ENCODE measurements around the gene SETBP1. TPM values are rescaled to one million over a fixed set of nuclear protein-coding genes. Genes with fewer than 3 reads are reported as not detected.

The SETBP1 gene
- total and polyA plus RNA-seq, 3 experiments from 2014 or later = 0.22 to 14.1 (median 13.9) TPM

GRCh38 chr18:45086777-45087176, 406.1 kb downstream of the SETBP1 start:
- Mint-ChIP-seq H3K27ac (no peak overlapping the region), H3K9me3 (no peaks in the 10 kb centered on the region), H3K27me3 (peaks cover 17 to 31% of the 10 kb centered on the region in 2 donors), H3K4me3 (no peak overlapping the region), H3K4me1 (no peaks in the 10 kb centered on the region), H3K36me3 (no peaks in the 10 kb centered on the region)
- DNase-seq = no peak
- Histone ChIP-seq H3K4me1 (ENCODE audit: insufficient read depth, low read length) (no peaks in the 10 kb centered on the region), H3K9me3 (ENCODE audit: low read length) (no peaks in the 10 kb centered on the region), H3K27ac (ENCODE audit: low read depth, low read length) (no peak overlapping the region), H3K36me3 (ENCODE audit: insufficient read depth, low read length) (no peaks in the 10 kb centered on the region), H3K4me3 (ENCODE audit: low read length) (no peak overlapping the region), H3K27me3 (ENCODE audit: insufficient read depth, low read length, poor library complexity, severe bottlenecking) (no peaks in the 10 kb centered on the region)
- ChIA-PET POLR2A (no interaction called here), CTCF (no interaction called here)

GRCh38 chr18:45090526-45091140, 409.9 kb downstream of the SETBP1 start:
- H3K27me3 ChIP-seq (ENCODE audit: insufficient read depth, low read length, poor library complexity, severe bottlenecking) = no peaks in the 10 kb centered on the region
- H3K4me1 ChIP-seq (ENCODE audit: insufficient read depth, low read length) = no peaks in the 10 kb centered on the region
- H3K4me3 ChIP-seq (ENCODE audit: low read length) = no peak overlapping the region
- no peaks in the 10 kb centered on the region for H3K4me1 Mint-ChIP-seq
- POLR2A ChIA-PET = no interaction called here
- CTCF ChIA-PET = no interaction called here
- no peaks in the 10 kb centered on the region for H3K9me3 ChIP-seq (ENCODE audit: low read length)
- no peak overlapping the region for H3K4me3 Mint-ChIP-seq
- H3K36me3 ChIP-seq (ENCODE audit: insufficient read depth, low read length) = no peaks in the 10 kb centered on the region
- no peaks in the 10 kb centered on the region for H3K9me3 Mint-ChIP-seq
- peaks cover 2 to 12% of the 10 kb centered on the region in 2 donors for H3K27me3 Mint-ChIP-seq
- H3K36me3 Mint-ChIP-seq = no peaks in the 10 kb centered on the region
- no peak for DNase-seq
- no peak overlapping the region for H3K27ac ChIP-seq (ENCODE audit: low read depth, low read length)
- no peak overlapping the region for H3K27ac Mint-ChIP-seq

- no peak overlapping the region for H3K4me3 ChIP-seq (ENCODE audit: low read length)
- Mint-ChIP-seq H3K36me3 (no peaks in the 10 kb centered on the region), H3K4me3 (no peak overlapping the region), H3K4me1 (peaks cover 4 to 9% (median 5%) of the 10 kb centered on the region in 3 donors), H3K9me3 (no peaks in the 10 kb centered on the region), H3K27me3 (peaks cover 3 to 7% of the 10 kb centered on the region in 2 donors), H3K27ac (no peak overlapping the region)
- no peaks in the 10 kb centered on the region for H3K9me3 ChIP-seq (ENCODE audit: low read length)
- H3K36me3 ChIP-seq (ENCODE audit: insufficient read depth, low read length) = no peaks in the 10 kb centered on the region
- CTCF ChIA-PET = no interaction called here
- no peaks in the 10 kb centered on the region for H3K4me1 ChIP-seq (ENCODE audit: insufficient read depth, low read length)
- POLR2A ChIA-PET = no interaction called here
- DNase-seq = no peak
- no peaks in the 10 kb centered on the region for H3K27me3 ChIP-seq (ENCODE audit: insufficient read depth, low read length, poor library complexity, severe bottlenecking)
- no peak overlapping the region for H3K27ac ChIP-seq (ENCODE audit: low read depth, low read length)
Measured at GRCh38 chr18:45100321-45101105, 419.8 kb downstream of the SETBP1 start.

- Histone ChIP-seq H3K9me3 (ENCODE audit: low read length) (no peaks in the 10 kb centered on the region), H3K27me3 (ENCODE audit: insufficient read depth, low read length, poor library complexity, severe bottlenecking) (no peaks in the 10 kb centered on the region), H3K36me3 (ENCODE audit: insufficient read depth, low read length) (no peaks in the 10 kb centered on the region), H3K4me1 (ENCODE audit: insufficient read depth, low read length) (peaks cover 8% of the 10 kb centered on the region), H3K27ac (ENCODE audit: low read depth, low read length) (no peak overlapping the region), H3K4me3 (ENCODE audit: low read length) (no peak overlapping the region)
- no peaks in the 10 kb centered on the region for H3K9me3 Mint-ChIP-seq
- ChIA-PET POLR2A (no interaction called here), CTCF (no interaction called here)
- H3K4me1 Mint-ChIP-seq = peaks cover 6 to 12% (median 9%) of the 10 kb centered on the region in 3 donors
- no peak overlapping the region for H3K27ac Mint-ChIP-seq
- peaks cover 1 to 7% of the 10 kb centered on the region in 2 donors for H3K27me3 Mint-ChIP-seq
- H3K4me3 Mint-ChIP-seq = no peak overlapping the region
- H3K36me3 Mint-ChIP-seq = no peaks in the 10 kb centered on the region
- DNase-seq = no peak
Measured at GRCh38 chr18:45102126-45102525, 421.4 kb downstream of the SETBP1 start.

GRCh38 chr18:45102863-45103262, 422.2 kb downstream of the SETBP1 start:
- H3K27ac Mint-ChIP-seq = no peak overlapping the region

GRCh38 chr18:45103319-45104048, 422.8 kb downstream of the SETBP1 start:
- H3K4me3 ChIP-seq (ENCODE audit: low read length) = no peak overlapping the region
- no peak overlapping the region for H3K4me3 Mint-ChIP-seq
- H3K4me1 ChIP-seq (ENCODE audit: insufficient read depth, low read length) = peaks cover 8% of the 10 kb centered on the region
- ChIA-PET POLR2A (no interaction called here), CTCF (no interaction called here)
- no peak overlapping the region for H3K27ac ChIP-seq (ENCODE audit: low read depth, low read length)
- no peaks in the 10 kb centered on the region for H3K36me3 Mint-ChIP-seq
- H3K27me3 Mint-ChIP-seq = peaks cover 1 to 4% of the 10 kb centered on the region in 2 donors
- no peaks in the 10 kb centered on the region for H3K9me3 ChIP-seq (ENCODE audit: low read length)
- DNase-seq = no peak
- peaks cover 6 to 12% (median 9%) of the 10 kb centered on the region in 3 donors for H3K4me1 Mint-ChIP-seq
- H3K27ac Mint-ChIP-seq = peak overlapping the region in 1 of 8 donors; percentile 75
- H3K27me3 ChIP-seq (ENCODE audit: insufficient read depth, low read length, poor library complexity, severe bottlenecking) = no peaks in the 10 kb centered on the region
- no peaks in the 10 kb centered on the region for H3K36me3 ChIP-seq (ENCODE audit: insufficient read depth, low read length)
- H3K9me3 Mint-ChIP-seq = no peaks in the 10 kb centered on the region

More at GRCh38 chr18:45102863-45103262, 422.2 kb downstream of the SETBP1 start:
- no peaks in the 10 kb centered on the region for H3K36me3 Mint-ChIP-seq
- Histone ChIP-seq H3K36me3 (ENCODE audit: insufficient read depth, low read length) (no peaks in the 10 kb centered on the region), H3K9me3 (ENCODE audit: low read length) (no peaks in the 10 kb centered on the region), H3K27ac (ENCODE audit: low read depth, low read length) (no peak overlapping the region), H3K4me1 (ENCODE audit: insufficient read depth, low read length) (peaks cover 8% of the 10 kb centered on the region), H3K4me3 (ENCODE audit: low read length) (no peak overlapping the region), H3K27me3 (ENCODE audit: insufficient read depth, low read length, poor library complexity, severe bottlenecking) (no peaks in the 10 kb centered on the region)
- POLR2A ChIA-PET = no interaction called here
- H3K4me1 Mint-ChIP-seq = peaks cover 6 to 12% (median 9%) of the 10 kb centered on the region in 3 donors
- no peak for DNase-seq
- no peaks in the 10 kb centered on the region for H3K9me3 Mint-ChIP-seq
- CTCF ChIA-PET = no interaction called here
- peaks cover 1 to 4% of the 10 kb centered on the region in 2 donors for H3K27me3 Mint-ChIP-seq
- H3K4me3 Mint-ChIP-seq = no peak overlapping the region

GRCh38 chr18:45104049-45104395, 423.3 kb downstream of the SETBP1 start:
- H3K4me3 ChIP-seq (ENCODE audit: low read length) = no peak overlapping the region
- no peak for DNase-seq
- no peak overlapping the region for H3K27ac Mint-ChIP-seq
- H3K9me3 Mint-ChIP-seq = no peaks in the 10 kb centered on the region
- H3K36me3 ChIP-seq (ENCODE audit: insufficient read depth, low read length) = no peaks in the 10 kb centered on the region
- no peak overlapping the region for H3K4me3 Mint-ChIP-seq
- peaks cover 8% of the 10 kb centered on the region for H3K4me1 ChIP-seq (ENCODE audit: insufficient read depth, low read length)
- H3K27ac ChIP-seq (ENCODE audit: low read depth, low read length) = no peak overlapping the region
- peaks cover 6 to 12% (median 9%) of the 10 kb centered on the region in 3 donors for H3K4me1 Mint-ChIP-seq
- no peaks in the 10 kb centered on the region for H3K9me3 ChIP-seq (ENCODE audit: low read length)
- no peaks in the 10 kb centered on the region for H3K27me3 ChIP-seq (ENCODE audit: insufficient read depth, low read length, poor library complexity, severe bottlenecking)
- CTCF ChIA-PET = no interaction called here
- no peaks in the 10 kb centered on the region for H3K36me3 Mint-ChIP-seq
- H3K27me3 Mint-ChIP-seq = peaks cover 1 to 2% of the 10 kb centered on the region in 2 donors
- POLR2A ChIA-PET = no interaction called here

GRCh38 chr18:45106331-45106774, 425.7 kb downstream of the SETBP1 start:
- H3K27me3 ChIP-seq (ENCODE audit: insufficient read depth, low read length, poor library complexity, severe bottlenecking) = no peaks in the 10 kb centered on the region
- ChIA-PET POLR2A (no interaction called here), CTCF (no interaction called here)
- H3K36me3 Mint-ChIP-seq = no peaks in the 10 kb centered on the region
- peak overlapping the region in 1 of 8 donors; percentile 23 for H3K27ac Mint-ChIP-seq
- H3K4me1 Mint-ChIP-seq = peaks cover 6 to 12% (median 9%) of the 10 kb centered on the region in 3 donors
- no peaks in the 10 kb centered on the region for H3K9me3 ChIP-seq (ENCODE audit: low read length)
- no peak overlapping the region for H3K4me3 ChIP-seq (ENCODE audit: low read length)
- H3K4me3 Mint-ChIP-seq = no peak overlapping the region
- no peak overlapping the region for H3K27ac ChIP-seq (ENCODE audit: low read depth, low read length)
- H3K9me3 Mint-ChIP-seq = no peaks in the 10 kb centered on the region
- H3K27me3 Mint-ChIP-seq = no peaks in the 10 kb centered on the region
- DNase-seq = peak in 1 of 5 donors; percentile 43
- peaks cover 8% of the 10 kb centered on the region for H3K4me1 ChIP-seq (ENCODE audit: insufficient read depth, low read length)
- H3K36me3 ChIP-seq (ENCODE audit: insufficient read depth, low read length) = no peaks in the 10 kb centered on the region
